NCI-H748 treated with DMSO at 0.1 percent for 48 hours (cell line): Measurements from ENCODE around the gene STK33.

Experiments
- DNase-seq: peaks from one replicate; lab custom pipeline; 2025; lab: John Stamatoyannopoulos, UW

Gene STK33

DNA sequence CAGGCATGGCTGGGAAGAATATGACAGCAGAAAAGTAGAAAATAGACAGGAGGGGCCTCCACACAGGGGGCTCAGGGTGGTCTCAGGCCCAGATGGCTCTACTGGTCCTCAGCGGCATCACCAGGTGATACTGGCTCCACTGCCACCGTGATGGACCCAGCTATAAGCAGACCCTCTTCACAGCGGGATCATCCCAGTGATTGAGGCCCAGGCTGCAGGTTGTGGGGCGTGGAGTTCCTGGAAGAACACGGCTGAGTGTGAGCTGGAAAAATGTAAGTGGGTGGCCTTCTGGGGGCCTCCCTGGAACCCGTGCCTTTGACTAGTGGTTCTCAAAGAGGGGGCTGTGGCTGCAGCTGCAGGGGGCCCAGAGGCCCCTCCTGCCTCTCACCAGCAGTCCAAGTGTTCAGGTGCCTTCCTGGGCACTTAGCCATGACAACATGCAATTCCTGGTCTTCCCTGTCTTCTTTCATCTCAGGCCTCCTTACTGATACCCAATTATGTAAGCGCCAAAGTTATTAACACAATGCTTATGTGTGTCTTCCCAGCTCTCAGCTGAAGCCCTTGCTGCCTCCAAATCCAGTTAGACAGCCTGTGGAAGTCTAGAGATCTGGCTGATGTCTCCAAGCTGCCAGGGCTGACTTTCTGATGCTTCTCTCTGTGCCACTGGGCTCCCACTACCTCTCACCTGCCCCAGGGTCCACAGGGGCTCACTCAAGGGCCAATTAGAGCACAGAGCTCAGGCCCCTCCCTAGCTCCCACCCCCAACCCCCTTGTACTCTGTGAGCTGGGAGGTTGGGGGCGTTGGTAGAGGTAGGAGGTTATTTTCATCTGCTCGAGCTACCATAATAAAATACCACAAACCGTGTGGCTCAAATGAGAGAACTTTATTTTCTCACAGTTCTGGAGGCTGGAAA is 220.3 kb downstream of the STK33 start:
- no peak for DNase-seq

DNA sequence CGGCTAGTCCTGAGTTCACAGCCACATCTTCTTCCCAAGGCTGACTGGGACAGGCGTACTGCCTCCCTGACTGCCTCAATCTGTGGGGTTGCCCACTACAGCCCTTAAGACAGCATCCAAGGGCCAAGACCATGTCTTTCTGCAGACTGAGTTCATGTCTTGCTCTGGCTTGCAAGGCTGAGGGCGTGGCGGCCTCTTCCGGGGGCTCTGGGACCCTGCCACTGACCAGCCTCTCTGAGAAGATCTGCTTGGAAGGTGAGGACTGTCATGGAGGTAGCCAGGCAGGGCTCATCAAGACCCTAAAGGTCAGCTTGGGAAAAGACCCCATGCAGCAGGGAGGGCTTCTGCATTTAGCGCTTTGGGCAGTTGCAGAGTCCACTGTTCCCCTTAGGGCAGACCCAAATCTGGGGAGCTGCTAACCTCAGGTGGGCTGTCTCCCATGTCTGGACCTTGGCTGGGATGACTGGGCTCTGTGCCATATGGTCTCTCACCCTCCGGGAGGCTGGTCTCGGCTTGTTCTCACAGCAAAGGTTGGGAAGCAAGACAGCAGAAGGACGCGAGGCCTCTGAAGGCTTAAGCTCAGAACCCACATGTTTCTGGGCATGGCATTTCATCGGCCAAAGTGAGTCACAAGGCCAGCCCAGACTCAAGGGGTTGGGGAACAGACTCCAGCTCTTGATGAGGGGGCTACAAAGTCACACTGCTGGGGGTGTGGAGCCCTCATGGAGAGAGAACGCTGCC is 221.2 kb downstream of the STK33 start:
- no peak for DNase-seq

- no peak for DNase-seq
Measured at GRCh38 chr11:8371516-8371884, 222.5 kb downstream of the STK33 start.

DNA sequence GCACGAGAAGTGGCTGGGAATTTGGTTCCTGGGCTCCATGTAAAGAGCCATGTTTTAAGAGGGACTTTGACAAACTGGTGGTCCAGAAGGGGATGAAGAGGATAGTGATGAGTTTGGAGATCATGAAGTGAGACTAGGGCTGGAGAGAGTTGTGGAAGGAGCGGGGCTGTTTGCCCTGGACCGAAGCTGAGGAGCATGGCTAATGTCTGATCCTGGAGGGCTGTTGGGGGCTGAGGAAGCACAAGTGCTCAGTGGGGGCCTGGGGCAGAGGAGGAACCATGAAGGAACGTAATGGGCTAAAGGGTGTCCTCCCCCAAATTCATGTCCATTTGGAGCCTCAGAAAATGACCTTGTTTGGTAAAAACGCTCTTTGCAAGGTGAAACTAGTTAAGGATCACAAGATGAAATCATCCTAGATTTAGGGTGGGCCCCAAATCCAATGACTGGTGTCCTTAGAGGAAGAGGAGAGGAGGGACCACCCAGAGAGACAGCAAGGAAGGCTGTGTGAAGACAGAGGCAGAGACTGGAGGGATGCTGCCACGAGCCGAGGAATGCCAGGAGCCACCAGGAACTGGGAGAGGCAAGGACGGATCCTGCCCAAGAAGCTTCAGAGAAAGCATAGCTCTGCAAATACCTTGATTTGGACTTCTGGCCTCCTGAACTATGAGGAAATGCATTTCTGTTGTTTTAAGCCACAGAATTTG is 223.1 kb downstream of the STK33 start:
- DNase-seq = no peak

- DNase-seq = no peak
Measured at GRCh38 chr11:8369592-8370205, 224.3 kb downstream of the STK33 start.

GRCh38 chr11:8368772-8369171 is 225.3 kb downstream of the STK33 start:
- no peak for DNase-seq

GRCh38 chr11:8368194-8368593 is 225.8 kb downstream of the STK33 start:
- no peak for DNase-seq

GRCh38 chr11:8366316-8366715 is 227.7 kb downstream of the STK33 start:
- no peak for DNase-seq

DNA sequence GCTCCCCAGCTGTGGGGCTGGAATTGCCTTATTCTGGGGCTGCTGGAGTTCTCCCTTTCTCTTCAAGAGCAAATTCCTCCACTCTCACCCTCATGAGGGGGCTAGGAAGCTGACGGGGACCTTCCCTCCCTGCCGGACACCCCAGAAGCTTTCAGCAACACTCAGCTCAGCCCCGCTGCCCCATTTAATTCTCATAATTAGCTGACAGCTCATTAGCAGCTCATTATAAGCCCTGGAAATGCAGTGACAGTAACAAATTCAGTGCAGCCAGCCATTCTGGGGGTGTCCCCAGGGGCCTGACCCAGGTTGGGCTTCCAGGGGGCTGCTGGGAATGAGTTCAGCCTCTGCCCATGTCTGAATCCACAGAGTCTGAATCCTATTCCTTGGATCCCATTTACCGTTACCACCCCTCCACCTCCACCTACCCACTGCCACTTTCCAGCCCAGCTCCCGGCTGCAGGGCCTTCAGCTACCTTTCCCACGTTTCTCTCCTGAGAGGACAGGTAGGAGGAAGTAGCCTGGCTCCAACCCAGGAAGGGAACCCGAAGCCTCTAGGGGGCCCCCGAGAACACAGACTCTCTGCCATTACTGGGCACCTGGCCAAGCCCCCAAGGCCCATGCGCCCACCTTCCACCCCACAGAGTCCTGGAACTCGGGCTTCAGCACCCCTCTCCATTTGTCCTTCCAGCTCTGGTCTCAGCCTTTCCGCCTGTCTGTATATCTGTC is 228.6 kb downstream of the STK33 start:
- no peak for DNase-seq

DNA sequence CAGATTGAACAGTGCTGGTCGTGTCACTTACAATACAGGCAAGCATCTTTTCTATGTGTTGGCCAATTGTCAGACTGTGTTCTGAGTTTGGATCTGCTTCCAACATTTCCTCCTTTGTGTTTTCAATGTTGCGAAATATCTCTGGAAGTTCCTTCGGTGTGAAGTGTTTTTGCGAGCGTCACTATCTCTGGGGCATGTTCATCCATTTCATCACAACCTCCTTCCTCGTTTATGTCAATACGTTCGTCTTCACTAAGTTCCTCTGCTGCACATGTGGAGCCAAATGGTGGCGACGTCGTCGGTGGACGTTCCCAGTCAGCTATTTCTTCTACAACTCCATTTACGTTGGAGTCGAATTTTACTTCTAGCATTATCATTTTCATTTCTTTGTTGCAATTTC is 230.1 kb downstream of the STK33 start:
- no peak for DNase-seq

- no peak for DNase-seq
Measured at GRCh38 chr11:8362899-8363298, 231.1 kb downstream of the STK33 start.

GRCh38 chr11:8362491-8362890 is 231.5 kb downstream of the STK33 start:
- DNase-seq = no peak

DNA sequence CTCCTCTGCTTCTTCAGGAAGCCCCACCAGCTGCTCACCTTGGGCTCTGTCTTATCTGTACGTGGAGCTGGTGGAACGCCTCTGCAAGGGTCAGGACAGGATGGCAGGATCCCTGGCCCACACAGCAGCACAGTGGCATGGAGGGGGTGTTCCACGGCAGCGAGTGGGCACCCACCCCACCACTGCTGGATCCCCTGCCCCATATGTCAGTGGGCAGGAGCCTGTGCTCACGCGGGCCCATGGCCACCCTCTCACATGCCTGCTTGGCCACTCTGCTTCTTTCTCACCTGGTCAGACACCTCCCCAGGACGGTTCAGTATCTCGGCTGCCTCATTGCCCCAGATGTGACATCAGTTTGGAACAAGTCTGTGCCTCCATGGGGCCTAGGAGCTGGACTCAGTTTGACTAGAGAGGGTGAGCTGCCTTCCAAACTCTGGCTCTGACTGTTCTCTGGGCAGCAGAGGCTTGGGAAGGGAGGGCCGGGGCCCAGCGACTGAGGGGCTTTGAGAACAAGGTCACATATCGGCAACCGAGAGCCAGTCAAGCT is 232.3 kb downstream of the STK33 start:
- DNase-seq = no peak

DNA sequence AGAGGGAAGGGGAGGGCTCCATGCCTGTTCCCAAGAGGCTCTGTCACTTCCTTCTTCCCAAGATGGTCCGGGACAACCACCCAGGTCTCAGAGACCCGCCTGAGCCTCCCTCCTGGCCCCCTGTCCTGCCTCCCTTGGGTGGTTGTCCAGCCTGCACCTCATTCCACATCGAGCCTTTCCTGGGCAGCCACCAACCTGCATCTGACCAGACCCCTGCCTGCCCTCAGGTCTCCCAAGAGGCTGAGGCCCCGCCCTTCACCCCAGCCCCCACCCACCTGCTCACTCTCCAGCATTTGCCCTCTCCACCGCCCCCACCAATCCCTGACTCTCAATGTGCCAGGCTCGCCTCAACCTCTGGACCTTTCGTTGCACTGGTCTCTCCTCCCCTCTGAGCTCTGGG is 232.8 kb downstream of the STK33 start:
- no peak for DNase-seq

DNA sequence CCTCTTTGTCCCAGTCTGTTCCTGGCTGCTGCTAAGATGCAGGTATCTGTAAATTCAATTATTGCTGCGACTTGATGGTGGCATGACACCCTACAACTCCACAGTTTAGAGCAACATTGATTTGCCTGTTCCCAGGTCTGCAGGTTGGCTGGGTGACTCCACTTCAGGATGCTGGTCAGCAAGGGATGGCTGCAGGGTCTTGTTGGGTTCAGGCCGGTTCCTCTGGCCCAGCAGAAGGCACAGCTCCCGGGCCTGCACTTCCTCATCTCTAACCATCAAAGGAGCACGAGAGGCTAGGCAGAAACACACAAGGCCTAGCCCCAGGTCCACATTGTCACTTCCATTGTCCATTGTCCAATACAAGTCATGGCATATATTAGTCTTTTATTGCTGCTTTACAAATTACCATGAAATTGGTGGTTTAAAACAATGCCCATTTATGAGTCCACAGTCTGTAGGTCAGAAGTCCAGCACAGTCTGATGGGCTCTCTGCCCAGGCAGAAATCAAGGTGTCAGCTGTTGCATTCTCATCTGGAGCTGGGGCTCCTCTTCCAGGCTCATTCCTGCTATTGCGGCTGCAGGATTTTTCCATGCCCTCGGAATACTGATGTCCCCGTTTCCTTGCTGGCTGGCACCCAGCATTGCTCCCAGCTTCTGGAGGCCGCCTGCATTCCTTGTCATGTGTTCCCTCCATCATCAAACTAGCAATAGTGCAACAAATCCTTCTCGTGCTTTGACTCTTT is 233.8 kb downstream of the STK33 start:
- DNase-seq = no peak

DNA sequence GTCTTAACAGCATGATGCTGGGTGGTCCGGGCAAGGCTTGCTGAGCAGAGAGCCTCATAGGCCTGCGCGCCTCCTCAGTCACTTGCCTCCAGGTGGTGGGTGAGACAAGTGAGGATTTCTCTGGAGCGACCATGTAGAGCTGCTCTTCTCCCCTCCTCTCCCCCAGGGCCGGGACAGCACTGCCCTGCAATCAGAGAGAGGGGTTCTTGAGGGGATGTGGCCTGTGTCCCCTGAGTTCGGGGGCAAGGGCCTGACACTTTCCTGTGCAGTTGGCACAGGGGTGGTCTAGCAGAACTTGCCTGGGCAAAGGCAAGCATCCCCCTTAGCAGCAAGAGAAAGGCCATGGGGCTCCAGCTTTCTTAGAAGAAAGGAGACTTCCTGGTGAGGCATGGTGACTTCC is 234.5 kb downstream of the STK33 start:
- no peak for DNase-seq

- DNase-seq = no peak
Measured at GRCh38 chr11:8357891-8358566, 236.0 kb downstream of the STK33 start.

DNA sequence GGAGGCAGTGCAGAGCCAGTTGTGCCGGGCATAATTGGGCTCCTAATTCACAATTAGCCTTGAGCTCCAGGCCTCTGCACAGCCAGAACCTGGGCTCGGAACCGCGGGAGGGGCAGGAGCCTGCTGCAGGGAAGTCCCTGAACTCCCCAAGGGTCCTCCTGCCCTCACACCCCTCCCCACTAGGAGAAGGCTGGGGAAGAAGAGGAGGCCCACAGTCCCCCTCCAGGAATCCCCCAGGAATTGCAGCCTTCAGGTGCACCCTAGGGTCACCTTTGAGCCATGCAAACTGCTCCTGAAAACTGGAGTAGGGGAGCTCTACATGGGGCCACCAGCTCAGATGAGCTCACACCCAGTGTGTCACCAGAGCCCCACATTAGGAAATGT is 236.5 kb downstream of the STK33 start:
- no peak for DNase-seq

- no peak for DNase-seq
Measured at GRCh38 chr11:8356721-8357504, 237.1 kb downstream of the STK33 start.
